Liver (tissue), 3 donors: Measurements from ENCODE around the gene RPS6KA2.

Experiments
- FOXA1 ChIP-seq: IDR thresholded peaks from 2 replicates; pipeline ENCODE4 v1.6.1; 2016; ENCODE audit warnings: antibody characterized with exemption
- HNF4G ChIP-seq: IDR thresholded peaks from 2 replicates; pipeline ENCODE4 v1.6.1; 2016; ENCODE audit warnings: antibody characterized with exemption
- JUND ChIP-seq, 2 donors: IDR thresholded peaks; 2 replicates each; pipeline ENCODE4 v1.6.1; 2016; ENCODE audit warnings: antibody characterized with exemption in 2 of 2
- RAD21 ChIP-seq, 2 donors: IDR thresholded peaks; 2 replicates each; pipeline ENCODE4 v1.6.1; 2016; ENCODE audit warnings: antibody characterized with exemption in 2 of 2, mild to moderate bottlenecking in 2 of 2
- REST ChIP-seq: IDR thresholded peaks from 2 replicates; pipeline ENCODE4 v1.6.1; 2016; ENCODE audit warnings: antibody characterized with exemption, mild to moderate bottlenecking
- RXRA ChIP-seq, 2 donors: IDR thresholded peaks; 2 replicates each; pipeline ENCODE4 v1.6.1; 2017 to 2018; ENCODE audit warnings: antibody characterized with exemption in 2 of 2, mild to moderate bottlenecking in 1 of 2
- TAF1 ChIP-seq: conservative IDR thresholded peaks from 2 replicates; pipeline ENCODE4 v1.6.1; 2016; ENCODE audit warnings: antibody characterized with exemption, mild to moderate bottlenecking
- YY1 ChIP-seq: IDR thresholded peaks from 2 replicates; pipeline ENCODE4 v1.6.1; 2016; ENCODE audit warnings: antibody characterized with exemption, mild to moderate bottlenecking
- TF ChIP-seq, protein P1 (sequence below): fragments of 150-350 bp; IDR thresholded peaks from 2 replicates; pipeline ENCODE4 v1.5.1; 2017; ENCODE audit warnings: improper control_type of control experiment, low read depth, low read length; ENCODE audit not compliant: missing input control
- TF ChIP-seq, protein P2 (sequence below): IDR thresholded peaks from 2 replicates; pipeline ENCODE4 v1.6.1; 2016; ENCODE audit warnings: antibody characterized with exemption
- donor health status: healthy.
- donor health status: healthy.

DNA sequence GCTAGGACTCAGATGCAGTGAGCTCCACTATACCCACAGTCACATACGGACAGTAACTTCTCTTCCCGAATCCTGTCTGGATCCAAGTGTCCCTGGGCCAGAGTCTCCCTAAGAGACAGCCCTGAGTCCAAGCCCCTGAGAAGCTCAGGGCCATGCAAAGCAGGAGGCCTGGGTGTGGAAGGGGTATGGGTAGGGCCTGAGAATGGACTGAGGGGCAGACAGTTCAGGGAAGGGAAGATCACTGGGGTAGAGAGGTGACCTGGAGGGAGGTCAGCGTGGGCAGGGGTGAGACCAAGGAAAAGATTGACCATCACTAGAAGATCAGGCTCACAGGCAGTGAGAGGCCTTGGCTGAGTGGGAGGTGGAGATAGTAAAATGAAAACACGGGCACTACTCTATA, 8.8 kb downstream of the RPS6KA2 start:
- TF ChIP-seq RXRA (IDR thresholded peaks at IDR 0.05) (no peak), YY1 (no peak), JUND (IDR thresholded peaks at IDR 0.05) (no peak), RAD21 (IDR thresholded peaks at IDR 0.05) (no peak), HNF4G (no peak), TAF1 (no peak), FOXA1 (no peak), REST (no peak)
- TF ChIP-seq, protein P1, sequence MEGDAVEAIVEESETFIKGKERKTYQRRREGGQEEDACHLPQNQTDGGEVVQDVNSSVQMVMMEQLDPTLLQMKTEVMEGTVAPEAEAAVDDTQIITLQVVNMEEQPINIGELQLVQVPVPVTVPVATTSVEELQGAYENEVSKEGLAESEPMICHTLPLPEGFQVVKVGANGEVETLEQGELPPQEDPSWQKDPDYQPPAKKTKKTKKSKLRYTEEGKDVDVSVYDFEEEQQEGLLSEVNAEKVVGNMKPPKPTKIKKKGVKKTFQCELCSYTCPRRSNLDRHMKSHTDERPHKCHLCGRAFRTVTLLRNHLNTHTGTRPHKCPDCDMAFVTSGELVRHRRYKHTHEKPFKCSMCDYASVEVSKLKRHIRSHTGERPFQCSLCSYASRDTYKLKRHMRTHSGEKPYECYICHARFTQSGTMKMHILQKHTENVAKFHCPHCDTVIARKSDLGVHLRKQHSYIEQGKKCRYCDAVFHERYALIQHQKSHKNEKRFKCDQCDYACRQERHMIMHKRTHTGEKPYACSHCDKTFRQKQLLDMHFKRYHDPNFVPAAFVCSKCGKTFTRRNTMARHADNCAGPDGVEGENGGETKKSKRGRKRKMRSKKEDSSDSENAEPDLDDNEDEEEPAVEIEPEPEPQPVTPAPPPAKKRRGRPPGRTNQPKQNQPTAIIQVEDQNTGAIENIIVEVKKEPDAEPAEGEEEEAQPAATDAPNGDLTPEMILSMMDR: no peak
- TF ChIP-seq, protein P2, sequence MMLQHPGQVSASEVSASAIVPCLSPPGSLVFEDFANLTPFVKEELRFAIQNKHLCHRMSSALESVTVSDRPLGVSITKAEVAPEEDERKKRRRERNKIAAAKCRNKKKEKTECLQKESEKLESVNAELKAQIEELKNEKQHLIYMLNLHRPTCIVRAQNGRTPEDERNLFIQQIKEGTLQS: no peak
